ENCODE results near the gene CST3.

Gene CST3

DNA sequence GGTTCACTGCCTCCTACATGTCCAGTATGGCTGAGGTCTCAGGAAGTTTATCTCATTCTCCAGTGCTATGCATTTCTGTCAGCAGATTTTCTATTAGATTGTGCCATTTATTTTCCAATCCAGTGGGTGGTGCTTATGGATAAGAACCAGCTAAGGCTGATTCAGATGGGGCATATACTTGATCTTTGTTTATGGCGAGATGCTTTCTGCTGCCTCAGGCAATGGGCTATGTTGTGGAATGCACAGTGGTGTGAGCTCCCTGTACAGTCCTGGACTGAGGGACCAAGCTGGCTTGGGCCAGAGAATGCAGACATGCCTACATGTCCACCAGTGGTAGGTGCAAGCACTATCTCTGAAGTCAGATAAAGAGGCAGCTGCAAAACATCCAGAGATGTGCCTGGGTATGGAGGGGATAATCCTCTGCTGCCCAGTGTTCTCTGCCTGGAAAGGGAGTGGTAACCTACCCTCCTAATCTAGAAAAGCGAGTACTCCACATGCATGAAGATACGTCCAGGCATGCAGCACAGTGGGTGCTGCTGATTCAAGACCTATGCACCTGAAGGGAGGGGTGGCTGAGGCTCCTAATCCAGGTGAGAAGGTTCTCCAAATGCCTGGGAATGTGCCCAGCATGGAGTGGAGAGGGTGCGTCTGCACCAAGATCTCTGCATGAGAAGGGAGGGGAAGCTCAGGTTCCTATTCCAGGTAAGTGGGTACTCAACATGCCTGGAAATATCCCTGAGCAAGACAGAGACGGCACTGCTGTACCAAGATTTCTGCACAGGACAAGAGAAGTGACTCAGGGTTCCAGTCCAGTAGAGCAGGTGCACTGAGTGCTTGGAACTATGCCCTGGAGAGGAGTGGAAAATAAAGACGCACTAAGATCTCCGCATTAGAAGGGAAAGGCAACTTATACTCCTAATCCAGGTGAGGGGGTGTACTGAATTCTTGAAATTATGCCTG is 41.7 kb upstream of the CST3 start:
- H3K4me3 ChIP-seq (ENCODE audit: low read depth, low read length): no peak overlapping the region
- no peak for TF ChIP-seq CTCF (IDR thresholded peaks at IDR 0.05; ENCODE audit: low read depth, low read length)

DNA sequence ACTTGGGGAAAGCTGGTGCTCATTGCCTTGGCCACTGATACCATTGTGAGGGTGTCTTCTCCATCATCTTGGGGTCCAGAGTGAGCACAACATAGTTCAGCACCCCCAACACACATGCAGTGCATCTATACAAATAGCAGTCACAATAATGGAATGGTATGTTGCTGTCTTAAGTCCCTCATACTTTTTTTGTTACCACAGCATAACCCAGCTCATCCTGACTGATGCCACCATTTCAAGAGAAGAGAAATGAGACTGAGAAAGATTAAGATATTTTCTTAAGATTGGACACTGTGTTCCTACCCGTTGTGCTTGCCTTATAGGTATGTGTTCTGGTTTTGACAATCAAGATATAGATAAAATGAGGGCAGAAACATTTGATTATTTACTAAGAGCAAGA is 35.5 kb upstream of the CST3 start:
- no peak for TF ChIP-seq CTCF (IDR thresholded peaks at IDR 0.05; ENCODE audit: low read depth, low read length)

DNA sequence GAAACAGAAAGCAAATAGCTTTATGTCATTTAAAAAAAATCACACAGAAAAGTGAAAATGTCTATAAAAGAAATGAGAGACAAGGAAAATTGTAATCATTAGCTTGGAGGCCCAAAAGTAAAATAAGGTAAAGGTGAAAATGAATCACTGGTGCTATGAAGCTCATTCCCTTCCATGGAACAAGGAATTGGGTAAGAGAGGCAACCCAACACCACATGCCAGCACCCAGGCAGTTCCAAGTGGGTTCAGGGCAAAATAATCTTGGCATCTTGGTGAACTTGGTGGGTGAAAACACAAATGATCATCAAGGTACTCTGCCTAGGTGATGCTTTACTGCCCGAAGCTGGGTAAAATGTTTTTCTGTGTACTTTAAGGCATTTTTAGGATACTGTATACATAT is 34.4 kb upstream of the CST3 start:
- no peak overlapping the region for H3K4me3 ChIP-seq (ENCODE audit: low read depth, low read length)
- no peak for TF ChIP-seq CTCF (IDR thresholded peaks at IDR 0.05; ENCODE audit: low read depth, low read length)

More for the DNA sequence above, 35.5 kb upstream of the CST3 start:
- no peak overlapping the region for H3K4me3 ChIP-seq (ENCODE audit: low read depth, low read length)

GRCh38 chr20:23671479-23671878 is 33.7 kb upstream of the CST3 start:
- no peak for TF ChIP-seq CTCF (IDR thresholded peaks at IDR 0.05; ENCODE audit: low read depth, low read length)
- no peak overlapping the region for H3K4me3 ChIP-seq (ENCODE audit: low read depth, low read length)

DNA sequence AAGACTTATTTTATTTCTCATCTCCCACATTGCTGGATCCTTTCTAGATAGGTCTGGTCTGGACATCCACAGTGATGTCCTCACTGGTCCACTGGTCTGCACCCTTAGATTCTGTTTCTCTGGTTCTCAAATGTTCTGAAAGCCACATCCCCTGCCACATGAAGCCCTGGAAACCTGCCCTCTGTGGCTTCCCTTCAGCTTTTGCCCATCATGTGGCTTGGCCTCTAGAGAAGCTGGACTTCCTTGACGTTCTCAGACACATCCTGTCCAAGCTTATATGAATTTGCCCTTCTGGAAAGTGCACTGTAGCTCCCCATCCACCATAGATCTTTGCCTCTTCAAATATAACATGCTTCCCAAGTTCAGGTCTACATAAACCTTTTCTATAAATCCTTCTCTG is 32.6 kb upstream of the CST3 start:
- no peak for TF ChIP-seq CTCF (IDR thresholded peaks at IDR 0.05; ENCODE audit: low read depth, low read length)
- H3K4me3 ChIP-seq (ENCODE audit: low read depth, low read length): no peak overlapping the region

DNA sequence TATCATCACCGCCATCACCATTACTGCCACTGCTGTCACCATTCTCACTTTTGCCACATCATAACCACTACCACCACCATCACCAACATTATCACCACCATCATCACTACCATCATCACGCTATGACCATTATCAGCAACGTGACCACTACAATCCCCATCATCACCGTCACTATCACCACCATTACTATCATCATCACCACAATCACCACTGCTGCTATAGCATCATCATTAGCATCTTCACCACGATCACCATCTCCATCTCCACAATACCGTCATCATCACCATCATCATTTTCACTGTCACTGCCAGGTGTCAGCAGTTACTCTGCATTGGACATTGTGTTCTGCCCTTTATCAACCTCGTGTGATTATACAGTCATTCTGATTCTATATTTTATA is 32.1 kb upstream of the CST3 start:
- no peak overlapping the region for H3K4me3 ChIP-seq (ENCODE audit: low read depth, low read length)
- no peak for TF ChIP-seq CTCF (IDR thresholded peaks at IDR 0.05; ENCODE audit: low read depth, low read length)

DNA sequence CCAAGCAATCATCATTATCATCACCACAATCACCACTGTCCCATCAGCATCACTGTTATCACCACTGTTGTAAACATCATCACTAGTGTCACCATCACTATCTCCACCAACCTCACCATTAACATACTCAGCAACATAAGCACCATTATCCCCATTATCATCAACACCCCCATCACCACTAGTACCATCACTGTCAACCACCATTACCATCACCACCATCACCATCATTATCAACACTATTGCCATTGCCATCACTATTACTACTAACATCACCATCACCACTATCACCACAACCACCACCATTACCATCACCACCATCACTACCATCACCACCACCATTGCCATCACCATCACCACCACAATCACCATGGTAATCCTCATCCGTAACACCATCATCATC is 31.6 kb upstream of the CST3 start:
- no peak for TF ChIP-seq CTCF (IDR thresholded peaks at IDR 0.05; ENCODE audit: low read depth, low read length)
- H3K4me3 ChIP-seq (ENCODE audit: low read depth, low read length): no peak overlapping the region
